Type B pancreatic cell (in vitro differentiated cells): ENCODE data around the gene IL16. TPM values are rescaled to one million over a fixed set of nuclear protein-coding genes. Genes with fewer than 3 reads are reported as not detected.
"Not testable (repeated sequence)": the region's sequence is repeated elsewhere in the genome, so short reads cannot be mapped to it uniquely, and the experiment has no call there.

Experiments used
- DNase-seq: peaks from one replicate; pipeline ENCODE4 v3.0.0; 2021; ENCODE audit warnings: mixed read lengths; ENCODE audit not compliant: unreplicated experiment; ENCODE audit errors: extremely low spot score
- H3K27ac Mint-ChIP-seq: 2 replicates; pipeline ENCODE4 v1.8.0; 2021; ENCODE audit warnings: mild to moderate bottlenecking, mixed read lengths
- H3K27me3 Mint-ChIP-seq: 2 replicates; pipeline ENCODE4 v1.8.0; 2021; ENCODE audit warnings: mixed read lengths
- H3K36me3 Mint-ChIP-seq: 2 replicates; pipeline ENCODE4 v1.8.0; 2021; ENCODE audit warnings: mixed read lengths
- H3K4me1 Mint-ChIP-seq: one replicate; pipeline ENCODE4 v1.8.0; 2021; ENCODE audit warnings: mixed read lengths; ENCODE audit not compliant: unreplicated experiment
- H3K4me3 Mint-ChIP-seq: 2 replicates; pipeline ENCODE4 v1.8.0; 2021; ENCODE audit warnings: mild to moderate bottlenecking, mixed read lengths
- H3K9me3 Mint-ChIP-seq: 2 replicates; pipeline ENCODE4 v1.8.0; 2021; ENCODE audit warnings: mixed read lengths
- CTCF ChIP-seq: fragments of 200-600 bp; sonication (generic); conservative IDR thresholded peaks from 2 replicates; pipeline ENCODE4 v1.5.0; 2021; ENCODE audit warnings: antibody characterized with exemption, mild to moderate bottlenecking
- total RNA-seq: library from RNA; stranded (reverse); gene quantifications from 2 replicates; pipeline ENCODE4 v1.2.1, GENCODE V29; 2021; ENCODE audit warnings: low replicate concordance

Gene IL16
- total RNA-seq, 1 donor from 2014 or later: 0.14 TPM

GRCh38 chr15:81197255-81197630, 564 bp downstream of the IL16 start:
- Mint-ChIP-seq H3K4me3 (no peak overlapping the region), H3K4me1 (peaks cover 3% of the 10 kb centered on the region), H3K36me3 (no peaks in the 10 kb centered on the region), H3K27me3 (peaks cover 17% of the 10 kb centered on the region), H3K27ac (no peak overlapping the region), H3K9me3 (no peaks in the 10 kb centered on the region)
- no peak for DNase-seq
- TF ChIP-seq CTCF: no peak

GRCh38 chr15:81197688-81198281, 1.1 kb downstream of the IL16 start:
- H3K27ac Mint-ChIP-seq: no peak overlapping the region

GRCh38 chr15:81199031-81199779, 2.5 kb downstream of the IL16 start:
- no peaks in the 10 kb centered on the region for H3K9me3 Mint-ChIP-seq
- DNase-seq: no peak

More at GRCh38 chr15:81197688-81198281, 1.1 kb downstream of the IL16 start:
- peaks cover 14% of the 10 kb centered on the region for H3K27me3 Mint-ChIP-seq
- peaks cover 3% of the 10 kb centered on the region for H3K4me1 Mint-ChIP-seq
- DNase-seq: no peak
- H3K4me3 Mint-ChIP-seq: no peak overlapping the region
- H3K9me3 Mint-ChIP-seq: no peaks in the 10 kb centered on the region
- no peaks in the 10 kb centered on the region for H3K36me3 Mint-ChIP-seq
- no peak for TF ChIP-seq CTCF

GRCh38 chr15:81206018-81206417, 9.3 kb downstream of the IL16 start:
- no peak overlapping the region for H3K27ac Mint-ChIP-seq
- no peaks in the 10 kb centered on the region for H3K9me3 Mint-ChIP-seq
- peaks cover 8% of the 10 kb centered on the region for H3K27me3 Mint-ChIP-seq
- H3K4me1 Mint-ChIP-seq: no peaks in the 10 kb centered on the region
- no peak for TF ChIP-seq CTCF
- H3K4me3 Mint-ChIP-seq: no peak overlapping the region
- no peaks in the 10 kb centered on the region for H3K36me3 Mint-ChIP-seq
- DNase-seq: no peak

More at GRCh38 chr15:81199031-81199779, 2.5 kb downstream of the IL16 start:
- Mint-ChIP-seq H3K4me3 (no peak overlapping the region), H3K36me3 (no peaks in the 10 kb centered on the region), H3K4me1 (peaks cover 3% of the 10 kb centered on the region), H3K27me3 (peaks cover 14% of the 10 kb centered on the region), H3K27ac (no peak overlapping the region)
- TF ChIP-seq CTCF: no peak

GRCh38 chr15:81207987-81208386, 11.3 kb downstream of the IL16 start:
- H3K9me3 Mint-ChIP-seq, H3K27ac Mint-ChIP-seq, H3K36me3 Mint-ChIP-seq, H3K4me1 Mint-ChIP-seq, H3K4me3 Mint-ChIP-seq, DNase-seq, H3K27me3 Mint-ChIP-seq: not testable (repeated sequence)

GRCh38 chr15:81209635-81210034, 13.0 kb downstream of the IL16 start:
- H3K27me3 Mint-ChIP-seq: peaks cover 8% of the 10 kb centered on the region
- no peaks in the 10 kb centered on the region for H3K4me1 Mint-ChIP-seq
- no peak overlapping the region for H3K4me3 Mint-ChIP-seq
- H3K27ac Mint-ChIP-seq: no peak overlapping the region
- H3K36me3 Mint-ChIP-seq: no peaks in the 10 kb centered on the region
- TF ChIP-seq CTCF: no peak
- DNase-seq: no peak
- H3K9me3 Mint-ChIP-seq: no peaks in the 10 kb centered on the region
